H9 (cell line): ENCODE data around the gene RHOB. TPM values are rescaled to one million over a fixed set of nuclear protein-coding genes. Genes with fewer than 3 reads are reported as not detected.

Experiments
- DNase-seq: peaks from one replicate; pipeline ENCODE4 v3.0.0-alpha.2; 2017
- H2AFZ ChIP-seq: one replicate; pipeline ENCODE4 v1.6.1; 2013; ENCODE audit warnings: mild to moderate bottlenecking, low read length, control low read depth, moderate library complexity
- H2AK5ac ChIP-seq: 2 replicates; pipeline ENCODE4 v1.6.1; 2013; ENCODE audit warnings: low read length, control low read depth, mixed read lengths; ENCODE audit not compliant: insufficient read length
- H2BK120ac ChIP-seq: one replicate; pipeline ENCODE4 v1.6.1; 2013; ENCODE audit warnings: low read depth, mild to moderate bottlenecking, low read length, control low read depth, inconsistent platforms; ENCODE audit not compliant: poor library complexity, severe bottlenecking
- H2BK12ac ChIP-seq: 2 replicates; pipeline ENCODE4 v1.6.1; 2013; ENCODE audit warnings: low read length, control low read depth, mixed read lengths, low read depth; ENCODE audit not compliant: insufficient read length
- H2BK15ac ChIP-seq: 2 replicates; pipeline ENCODE4 v1.6.1; 2013; ENCODE audit warnings: low read depth, low read length, control low read depth
- H2BK20ac ChIP-seq: one replicate; pipeline ENCODE4 v1.6.1; 2013; ENCODE audit warnings: low read depth, mild to moderate bottlenecking, low read length, control low read depth, inconsistent platforms; ENCODE audit not compliant: poor library complexity, severe bottlenecking
- H2BK5ac ChIP-seq: 2 replicates; pipeline ENCODE4 v1.6.1; 2013; ENCODE audit warnings: low read length, control low read depth, mixed read lengths; ENCODE audit not compliant: insufficient read length
- H3K14ac ChIP-seq: 2 replicates; pipeline ENCODE4 v1.6.1; 2013; ENCODE audit warnings: low read length, control low read depth; ENCODE audit not compliant: insufficient read depth
- H3K18ac ChIP-seq: 2 replicates; pipeline ENCODE4 v1.6.1; 2013; ENCODE audit warnings: low read depth, mild to moderate bottlenecking, mixed read lengths, low read length, control low read depth; ENCODE audit not compliant: insufficient read length
- H3K23ac ChIP-seq: 2 replicates; pipeline ENCODE4 v1.6.1; 2013; ENCODE audit warnings: low read length, control low read depth, mixed read lengths, low read depth; ENCODE audit not compliant: insufficient read length
- H3K23me2 ChIP-seq: 2 replicates; pipeline ENCODE4 v1.6.1; 2013; ENCODE audit warnings: low read depth, mild to moderate bottlenecking, mixed read lengths, low read length, control low read depth; ENCODE audit not compliant: insufficient read length, poor library complexity, severe bottlenecking
- H3K27ac ChIP-seq: 2 replicates; pipeline ENCODE4 v1.5.1; 2013; ENCODE audit warnings: low read length, control low read depth, mixed read lengths, low read depth; ENCODE audit not compliant: insufficient read length
- H3K27me3 ChIP-seq: 2 replicates; pipeline ENCODE4 v1.6.1; 2013; ENCODE audit warnings: low read length, control low read depth, inconsistent platforms; ENCODE audit not compliant: insufficient read depth
- H3K4ac ChIP-seq: 2 replicates; pipeline ENCODE4 v1.6.1; 2013; ENCODE audit warnings: low read depth, mild to moderate bottlenecking, control low read depth, inconsistent platforms, low read length, moderate library complexity
- H3K4me1 ChIP-seq: 2 replicates; pipeline ENCODE4 v1.6.1; 2013; ENCODE audit warnings: low read length, control low read depth, inconsistent platforms; ENCODE audit not compliant: insufficient read depth
- H3K4me2 ChIP-seq: 2 replicates; pipeline ENCODE4 v1.6.1; 2013; ENCODE audit warnings: low read length, control low read depth, mixed read lengths; ENCODE audit not compliant: insufficient read length, insufficient read depth
- H3K56ac ChIP-seq: 2 replicates; pipeline ENCODE4 v1.6.1; 2013; ENCODE audit warnings: low read depth, mild to moderate bottlenecking, mixed read lengths, low read length, control low read depth; ENCODE audit not compliant: insufficient read length
- H3K79me1 ChIP-seq: 2 replicates; pipeline ENCODE4 v1.6.1; 2013; ENCODE audit warnings: low read depth, mild to moderate bottlenecking, moderate library complexity, low read length, control low read depth, inconsistent platforms; ENCODE audit not compliant: insufficient read depth, poor library complexity, severe bottlenecking
- H3K79me2 ChIP-seq: 2 replicates; pipeline ENCODE4 v1.6.1; 2013; ENCODE audit warnings: low read length, control low read depth, inconsistent platforms; ENCODE audit not compliant: insufficient read depth
- H3K9ac ChIP-seq: 2 replicates; pipeline ENCODE4 v1.6.1; 2013; ENCODE audit warnings: low read length, control low read depth, mixed read lengths; ENCODE audit not compliant: insufficient read length; ENCODE audit errors: extremely low read depth
- H3K9me3 ChIP-seq: one replicate; pipeline ENCODE4 v1.6.1; 2013; ENCODE audit warnings: low read depth, low read length, inconsistent platforms; ENCODE audit not compliant: control insufficient read depth
- H3T11ph ChIP-seq: one replicate; pipeline ENCODE4 v1.6.1; 2013; ENCODE audit warnings: mild to moderate bottlenecking, low read length, control low read depth, inconsistent platforms
- H4K20me1 ChIP-seq: one replicate; pipeline ENCODE4 v1.6.1; 2013; ENCODE audit not compliant: control insufficient read depth, insufficient read length, insufficient read depth
- H4K5ac ChIP-seq: 2 replicates; pipeline ENCODE4 v1.6.1; 2013; ENCODE audit warnings: low read depth, mild to moderate bottlenecking, mixed read lengths, low read length, control low read depth; ENCODE audit not compliant: insufficient read length
- H4K8ac ChIP-seq: replicated peaks from 2 replicates; pipeline ENCODE4 v1.6.1; 2013; ENCODE audit warnings: low read length, control low read depth, mixed read lengths, low read depth; ENCODE audit not compliant: insufficient read length
- H4K91ac ChIP-seq: 2 replicates; pipeline ENCODE4 v1.6.1; 2013; ENCODE audit warnings: low read depth, mild to moderate bottlenecking, moderate library complexity, mixed read lengths, low read length, control low read depth; ENCODE audit not compliant: insufficient read length
- H3K27ac Mint-ChIP-seq, 3 experiments: 2 replicates in 2 of 3; 3 replicates in 1 of 3; pipeline ENCODE4 v1.8.0; 2020 to 2021; ENCODE audit warnings: mixed read lengths in 3 of 3, mild to moderate bottlenecking in 1 of 3, moderate library complexity in 1 of 3
- H3K27me3 Mint-ChIP-seq: 2 replicates; pipeline ENCODE4 v1.8.0; 2021; ENCODE audit warnings: low read depth, mild to moderate bottlenecking, moderate library complexity, mixed read lengths
- H3K36me3 Mint-ChIP-seq, 3 experiments: 2 replicates in 2 of 3; 3 replicates in 1 of 3; pipeline ENCODE4 v1.8.0; 2020 to 2021; ENCODE audit warnings: low read depth in 3 of 3, mixed read lengths in 3 of 3; ENCODE audit not compliant: insufficient read depth in 1 of 3
- H3K4me1 Mint-ChIP-seq, 2 experiments: 2 replicates each; pipeline ENCODE4 v1.8.0; 2020; ENCODE audit warnings: mixed read lengths in 2 of 2
- H3K4me3 Mint-ChIP-seq, 2 experiments: 2 replicates in 1 of 2; 3 replicates in 1 of 2; pipeline ENCODE4 v1.8.0; 2020 to 2021; ENCODE audit warnings: mild to moderate bottlenecking in 2 of 2, mixed read lengths in 2 of 2, moderate library complexity in 1 of 2
- H3K9me3 Mint-ChIP-seq, 2 experiments: 2 replicates in 1 of 2; 3 replicates in 1 of 2; pipeline ENCODE4 v1.8.0; 2020; ENCODE audit warnings: mild to moderate bottlenecking in 2 of 2, mixed read lengths in 2 of 2, moderate library complexity in 1 of 2
- WGBS: extraction: QIAGEN DNeasy Blood & Tissue Kit; methylation state at CpG from one replicate; pipeline ENCODE4 v1.1.7; 2013; ENCODE audit warnings: missing lambda C conversion rate, low lambda C conversion rate, mixed read lengths; ENCODE audit not compliant: insufficient read length; ENCODE audit errors: extremely low coverage; 5-methylcytosine and 5-hydroxymethylcytosine counted together
- total RNA-seq: library from RNA; stranded (reverse); gene quantifications from 2 replicates; pipeline ENCODE4 v1.2.1, GENCODE V29; 2021
- TF ChIP-seq, protein P1 (sequence below): fragments of 200-600 bp; sonication (generic); conservative IDR thresholded peaks from 3 replicates; pipeline ENCODE4 v1.8.0; 2021; ENCODE audit warnings: antibody characterized with exemption, mild to moderate bottlenecking

The RHOB gene
- total RNA-seq, 1 experiment from 2014 or later = 10.3 TPM

DNA sequence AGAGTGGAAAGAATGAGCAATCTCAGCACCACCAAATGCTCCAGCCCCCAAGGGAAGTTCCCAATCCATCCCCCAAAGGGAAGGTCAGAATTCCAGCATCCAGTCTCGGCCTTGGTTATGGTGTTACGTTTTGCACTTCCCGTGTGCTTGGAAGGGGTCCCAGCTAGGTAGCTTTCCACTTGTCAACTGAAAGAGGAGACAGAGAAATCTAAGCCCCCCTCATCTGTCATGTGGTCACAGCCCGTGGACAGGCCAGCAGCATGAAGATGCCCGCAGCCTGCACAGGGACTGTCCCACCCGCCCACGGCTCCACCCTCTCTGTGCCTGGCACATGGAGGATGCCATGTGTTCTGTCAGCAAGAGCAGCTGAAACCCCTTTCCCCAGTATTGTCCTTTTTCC lies 32.1 kb downstream of the RHOB start:
- H4K20me1 ChIP-seq = no peaks in the 10 kb centered on the region
- no peak overlapping the region for H3K23ac ChIP-seq
- no peaks in the 10 kb centered on the region for H3K23me2 ChIP-seq
- H2BK12ac ChIP-seq = no peak overlapping the region
- H2BK20ac ChIP-seq = no peak overlapping the region
- no peak overlapping the region for H2BK120ac ChIP-seq
- no peak overlapping the region for H2AK5ac ChIP-seq
- H3T11ph ChIP-seq = no peak overlapping the region
- no peak overlapping the region for H3K4me3 Mint-ChIP-seq
- H3K27ac ChIP-seq = no peak overlapping the region
- H4K5ac ChIP-seq = no peak overlapping the region
- no peaks in the 10 kb centered on the region for H3K27me3 ChIP-seq
- H3K9me3 Mint-ChIP-seq = no peaks in the 10 kb centered on the region
- no peaks in the 10 kb centered on the region for H3K79me1 ChIP-seq
- H3K27me3 Mint-ChIP-seq = peaks cover 10% of the 10 kb centered on the region
- no peak overlapping the region for H3K14ac ChIP-seq
- H4K8ac ChIP-seq = no peak overlapping the region
- H3K56ac ChIP-seq = no peak overlapping the region
- H3K4me1 ChIP-seq = no peaks in the 10 kb centered on the region; the same call in 1 of the 2 replicates
- no peak overlapping the region for H2BK5ac ChIP-seq
- H4K91ac ChIP-seq = no peak overlapping the region
- H2BK15ac ChIP-seq = no peak overlapping the region
- no CpG with 5 or more reads among the region's 7 CpGs for WGBS
- H3K79me2 ChIP-seq = no peaks in the 10 kb centered on the region
- TF ChIP-seq, protein P1, sequence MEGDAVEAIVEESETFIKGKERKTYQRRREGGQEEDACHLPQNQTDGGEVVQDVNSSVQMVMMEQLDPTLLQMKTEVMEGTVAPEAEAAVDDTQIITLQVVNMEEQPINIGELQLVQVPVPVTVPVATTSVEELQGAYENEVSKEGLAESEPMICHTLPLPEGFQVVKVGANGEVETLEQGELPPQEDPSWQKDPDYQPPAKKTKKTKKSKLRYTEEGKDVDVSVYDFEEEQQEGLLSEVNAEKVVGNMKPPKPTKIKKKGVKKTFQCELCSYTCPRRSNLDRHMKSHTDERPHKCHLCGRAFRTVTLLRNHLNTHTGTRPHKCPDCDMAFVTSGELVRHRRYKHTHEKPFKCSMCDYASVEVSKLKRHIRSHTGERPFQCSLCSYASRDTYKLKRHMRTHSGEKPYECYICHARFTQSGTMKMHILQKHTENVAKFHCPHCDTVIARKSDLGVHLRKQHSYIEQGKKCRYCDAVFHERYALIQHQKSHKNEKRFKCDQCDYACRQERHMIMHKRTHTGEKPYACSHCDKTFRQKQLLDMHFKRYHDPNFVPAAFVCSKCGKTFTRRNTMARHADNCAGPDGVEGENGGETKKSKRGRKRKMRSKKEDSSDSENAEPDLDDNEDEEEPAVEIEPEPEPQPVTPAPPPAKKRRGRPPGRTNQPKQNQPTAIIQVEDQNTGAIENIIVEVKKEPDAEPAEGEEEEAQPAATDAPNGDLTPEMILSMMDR = no peak
- H3K18ac ChIP-seq = no peak overlapping the region
- H3K4me2 ChIP-seq = no peak overlapping the region
- H3K4me1 Mint-ChIP-seq = peaks cover 7 to 9% of the 10 kb centered on the region in 2 experiments
- no peak overlapping the region for H3K4ac ChIP-seq
- H2AFZ ChIP-seq = no peak overlapping the region
- H3K9me3 ChIP-seq = no peaks in the 10 kb centered on the region
- no peak overlapping the region for H3K27ac Mint-ChIP-seq
- H3K36me3 Mint-ChIP-seq = no peaks in the 10 kb centered on the region; a peak in 1 of 7 replicates
- DNase-seq = no peak
- no peak overlapping the region for H3K9ac ChIP-seq
